Measurements from ENCODE around the gene C19orf18.

The C19orf18 gene

DNA sequence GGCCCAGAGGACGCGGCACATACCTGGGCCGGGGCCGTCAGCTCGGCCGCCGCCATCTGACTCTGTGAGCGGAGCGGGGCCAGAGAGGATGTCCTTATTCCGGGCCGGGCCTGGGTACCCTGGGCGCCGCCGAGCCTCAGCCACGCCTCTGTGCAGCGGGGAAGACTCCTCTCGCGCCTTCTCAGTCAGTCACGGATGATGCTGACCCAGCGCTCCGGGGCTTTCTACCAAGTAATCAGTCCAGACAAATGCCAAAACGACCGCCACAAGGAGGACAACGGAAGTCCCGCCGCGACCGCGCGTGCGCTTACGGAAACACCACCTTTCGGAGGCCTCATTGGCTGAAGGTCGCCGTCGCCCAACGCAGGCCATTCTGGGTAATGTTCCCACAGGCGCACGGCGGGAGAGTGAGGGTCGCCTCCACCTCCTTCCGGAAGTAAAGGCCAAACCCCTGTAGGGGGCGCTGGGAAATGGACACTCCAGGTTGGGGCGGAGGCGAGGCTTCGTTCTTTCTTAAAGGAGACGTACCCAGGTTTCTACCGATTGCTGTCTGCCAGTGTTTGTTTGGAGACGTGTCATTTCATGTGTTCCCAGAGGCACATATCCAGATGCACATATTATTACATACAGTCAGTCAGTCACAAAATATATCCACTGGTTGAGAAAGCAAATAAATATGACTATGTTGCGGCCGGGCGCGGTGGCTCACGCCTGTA is 26.8 kb downstream of the C19orf18 start, which contains the start of gene ZNF256:
ZNF256 (minus strand) TSS at position 288 of the 716 bp plus-strand sequence; CDS start at position 56, 232 bp downstream.
- peak; percentile 77 to 81 for DNase-seq (ENCODE audit: low read depth in 2 of 2, low spot score in 1 of 2)

DNA sequence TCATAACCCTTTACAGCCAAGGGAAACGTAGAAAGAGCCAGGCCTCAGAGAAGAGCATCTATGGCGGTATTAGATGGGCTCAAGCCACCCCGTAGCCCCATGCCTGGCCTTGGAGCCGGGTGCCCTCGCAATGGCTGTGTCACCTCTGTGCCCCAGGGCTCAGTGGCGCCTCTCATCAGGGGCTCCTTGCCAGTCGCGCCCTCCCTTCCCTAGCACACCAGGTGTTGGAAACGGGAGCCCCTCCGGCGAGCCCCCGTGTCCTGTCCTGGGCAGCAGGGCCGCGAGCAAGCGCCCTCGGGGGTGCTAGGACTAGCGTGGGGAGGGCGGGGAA is 27.3 kb downstream of the C19orf18 start:
- no peak for DNase-seq (ENCODE audit: low read depth in 2 of 2, low spot score in 1 of 2)

DNA sequence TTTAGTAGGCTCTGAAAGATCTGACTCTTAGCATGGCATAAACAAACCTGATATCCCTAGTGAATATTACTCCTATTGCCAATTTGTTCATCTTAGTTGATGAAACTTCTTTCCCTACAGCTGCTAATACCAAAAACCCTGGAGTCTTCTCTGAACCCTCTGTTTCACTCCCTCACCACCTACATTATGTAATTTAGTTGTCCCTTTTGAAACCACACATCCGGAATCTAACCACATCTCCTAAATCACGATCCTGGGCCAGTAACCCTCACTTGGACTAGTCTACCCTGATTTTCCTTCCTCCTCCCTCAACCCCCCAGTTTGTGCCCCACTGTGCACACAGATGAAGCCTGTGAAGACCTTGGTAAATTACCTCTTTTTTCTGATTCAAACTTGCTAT is 28.0 kb downstream of the C19orf18 start:
- DNase-seq (ENCODE audit: low read depth in 2 of 2, low spot score in 1 of 2) = no peak

DNA sequence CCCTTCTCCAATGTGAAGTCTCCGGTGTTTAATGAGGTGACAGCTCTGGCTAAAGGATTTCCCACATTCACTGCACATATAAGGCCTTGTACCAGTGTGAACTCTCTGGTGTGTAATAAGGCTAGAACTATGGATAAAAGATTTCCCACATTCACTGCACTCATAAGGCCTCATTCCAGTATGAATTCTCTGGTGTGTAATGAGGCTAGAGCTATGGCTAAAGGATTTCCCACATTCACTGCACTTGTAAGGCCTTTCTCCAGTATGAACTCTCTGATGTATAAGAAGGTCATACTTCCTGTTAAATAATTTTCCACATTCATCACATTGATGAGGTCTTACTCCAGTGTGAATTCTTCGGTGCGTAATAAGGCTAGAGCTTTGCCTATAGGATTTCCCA is 32.7 kb downstream of the C19orf18 start:
- no peak for DNase-seq (ENCODE audit: low read depth in 2 of 2, low spot score in 1 of 2)

DNA sequence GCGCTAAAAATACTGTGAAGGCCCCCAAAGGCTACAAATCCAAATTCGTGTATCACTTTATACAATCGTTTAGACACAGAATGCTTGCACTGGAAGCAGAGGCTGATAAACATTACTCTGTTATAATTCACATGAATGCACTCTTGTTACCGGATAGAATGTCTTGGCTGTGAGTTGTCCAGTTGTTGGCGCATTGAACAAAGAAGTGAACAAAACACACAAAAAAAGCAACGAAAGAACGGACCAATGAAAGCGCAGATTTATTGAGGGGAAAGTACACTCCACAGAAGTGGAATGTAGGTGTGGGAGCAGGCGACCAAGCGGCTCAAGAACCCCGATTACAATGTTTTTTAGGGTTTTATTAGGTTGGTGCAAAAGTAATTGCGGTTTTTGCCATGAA is 38.6 kb downstream of the C19orf18 start:
- no peak for DNase-seq (ENCODE audit: low read depth in 2 of 2, low spot score in 1 of 2)

DNA sequence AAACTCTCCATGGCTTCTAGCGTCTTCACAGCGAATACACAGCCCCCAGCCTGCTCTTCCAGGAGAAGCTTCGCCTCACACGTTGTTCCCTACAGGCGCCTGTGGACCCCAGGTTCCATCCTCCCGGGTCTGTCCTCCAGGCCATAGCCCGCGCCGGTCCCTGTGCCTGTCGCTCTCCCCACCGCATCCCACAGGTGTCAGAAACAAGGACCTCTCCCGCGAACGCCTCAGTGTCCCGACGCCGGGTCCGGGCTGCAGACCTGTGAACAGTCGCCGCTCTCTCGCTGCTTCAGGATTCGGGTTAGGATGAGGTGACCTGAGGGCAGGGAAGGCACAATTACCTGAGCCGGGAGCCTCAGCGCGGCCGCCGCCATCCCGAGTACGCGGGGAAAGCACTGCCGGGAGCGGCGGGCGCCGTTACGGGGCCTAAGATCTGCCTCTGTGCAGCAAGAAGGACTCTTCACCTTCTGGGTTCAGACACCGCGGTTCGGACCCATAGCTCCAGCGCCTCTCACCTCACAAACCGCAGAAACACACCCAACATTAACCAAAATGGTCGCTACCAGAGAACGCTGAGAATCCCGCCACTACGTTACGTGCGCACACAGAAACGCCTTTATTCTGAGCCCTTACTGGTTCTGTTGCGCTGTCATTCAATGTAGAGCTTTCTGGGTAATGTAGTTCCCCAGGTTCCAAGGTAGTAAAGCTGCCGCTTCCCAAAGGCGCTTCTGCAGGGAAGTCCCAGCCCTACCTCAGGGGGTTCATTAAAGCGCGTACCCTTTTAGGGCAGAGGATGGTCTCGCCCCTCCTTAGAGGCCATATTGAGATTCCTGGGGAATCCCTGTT is 39.3 kb downstream of the C19orf18 start, which contains the start of gene ZNF418:
ZNF418 (minus strand) TSS at position 583 of the 846 bp plus-strand sequence. CDS start 1,580 bp downstream, outside the sequence.
- DNase-seq (ENCODE audit: low read depth in 2 of 2, low spot score in 1 of 2) = peak in 1 of 2 donors; percentile 12

DNA sequence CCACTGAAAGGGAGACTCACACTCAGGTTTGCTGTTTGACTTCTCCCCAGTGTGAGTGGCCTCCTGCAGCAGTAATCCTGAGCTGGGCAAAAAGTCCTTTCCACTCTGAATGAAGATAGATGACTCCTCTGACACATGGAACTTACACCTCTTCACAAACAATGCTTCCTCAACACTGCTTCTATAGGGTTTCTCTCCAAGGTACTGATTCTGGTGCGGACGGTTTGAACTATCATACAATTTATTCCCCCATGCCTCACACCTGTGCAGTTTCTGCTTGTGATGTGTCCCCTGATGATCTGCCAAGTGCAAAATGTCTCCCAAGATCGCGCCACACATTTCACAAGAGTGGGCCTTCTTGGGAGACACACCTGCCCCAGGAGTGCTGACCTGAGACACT is 46.7 kb downstream of the C19orf18 start:
- DNase-seq (ENCODE audit: low read depth in 2 of 2, low spot score in 1 of 2) = no peak

DNA sequence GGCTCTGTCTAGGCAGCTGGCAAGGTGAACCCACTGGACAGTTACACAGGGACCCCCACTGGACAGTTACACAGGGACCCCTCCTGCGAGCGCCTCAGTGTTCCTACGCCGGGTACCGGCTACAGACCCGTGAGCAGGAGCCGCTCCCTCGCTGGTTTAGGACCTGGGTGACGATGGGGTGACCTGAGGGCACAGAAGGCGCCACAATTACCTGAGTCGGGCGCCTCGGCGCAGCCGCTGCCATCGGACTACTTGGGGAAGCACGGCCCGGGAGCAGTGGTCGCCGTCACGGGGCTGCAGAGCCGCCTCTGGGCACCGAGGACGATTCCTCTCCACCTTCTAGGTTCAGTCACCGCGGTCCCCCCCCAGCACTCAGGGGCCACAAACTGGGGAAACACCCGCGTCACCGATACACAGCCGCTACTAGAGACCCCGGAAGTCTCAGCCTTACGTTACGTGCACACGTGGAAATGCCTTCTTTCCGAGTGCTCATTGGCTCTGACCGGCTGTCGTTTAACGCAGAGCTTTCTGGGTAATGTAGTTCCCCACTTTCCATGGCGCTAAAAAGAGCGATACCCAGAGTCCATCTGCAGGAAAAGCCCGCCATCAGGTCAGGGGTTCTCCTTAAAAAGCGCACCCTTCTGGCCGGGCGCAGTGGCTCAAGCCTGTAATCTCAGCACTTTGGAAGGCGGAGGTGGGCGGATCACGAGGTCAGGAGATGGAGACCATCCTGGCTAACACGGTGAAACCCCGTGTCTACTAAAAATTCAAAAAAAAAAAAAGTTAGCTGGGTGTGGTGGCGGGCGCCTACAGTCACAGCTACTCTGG is 58.0 kb downstream of the C19orf18 start, which contains the start of gene ZNF417:
ZNF417 (minus strand) TSS at position 425 of the 828 bp plus-strand sequence; CDS start at position 244, 181 bp downstream.
- peak; percentile 74 to 81 for DNase-seq (ENCODE audit: low read depth in 2 of 2, low spot score in 1 of 2)

DNA sequence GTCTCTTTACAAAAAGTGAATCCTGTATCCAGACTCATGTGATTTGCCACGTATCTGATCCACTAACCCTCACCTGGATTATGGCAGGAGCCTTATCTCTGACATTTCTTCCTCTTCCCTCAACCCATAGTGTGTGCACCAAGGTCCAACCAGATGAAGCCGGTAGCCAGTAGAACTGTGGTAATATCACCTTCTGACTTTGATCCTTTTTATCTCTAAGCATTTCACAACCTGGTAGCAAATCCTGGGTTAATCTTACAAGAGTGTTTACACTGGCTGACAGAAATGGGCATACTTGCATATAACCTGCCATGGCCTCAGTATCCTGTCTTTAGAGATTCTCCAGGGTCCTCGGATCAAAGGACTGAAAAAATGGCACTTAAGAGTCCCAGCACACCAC is 59.8 kb downstream of the C19orf18 start:
- no peak for DNase-seq (ENCODE audit: low read depth in 2 of 2, low spot score in 1 of 2)

Data from stimulated activated CD8-positive, alpha-beta memory T cell treated with anti-CD3 and anti-CD28 coated beads, Interleukin-4, amount 100 ng/mL, for 4 hours (primary cell).